HUES48 (cell line): Measurements from ENCODE around the gene IFNL3.
"Not testable (repeated sequence)": the region's sequence is repeated elsewhere in the genome, so short reads cannot be mapped to it uniquely, and the experiment has no call there.

Experiments
- H3K27ac ChIP-seq: one replicate; pipeline ENCODE4 v1.7.0; 2013; ENCODE audit warnings: low read depth, low read length, inconsistent platforms
- H3K27me3 ChIP-seq: 2 replicates; pipeline ENCODE4 v1.6.1; 2013; ENCODE audit warnings: mild to moderate bottlenecking, low read length; ENCODE audit not compliant: control insufficient read depth, insufficient read depth
- H3K36me3 ChIP-seq: 2 replicates; pipeline ENCODE4 v1.6.1; 2013; ENCODE audit warnings: low read length; ENCODE audit not compliant: control insufficient read depth, insufficient read depth
- H3K4me1 ChIP-seq: 2 replicates; pipeline ENCODE4 v1.6.1; 2013; ENCODE audit warnings: mild to moderate bottlenecking, low read length; ENCODE audit not compliant: control insufficient read depth, insufficient read depth
- H3K4me3 ChIP-seq: 2 replicates; pipeline ENCODE4 v1.5.1; 2013; ENCODE audit warnings: mild to moderate bottlenecking, low read depth, low read length
- H3K9ac ChIP-seq: 2 replicates; pipeline ENCODE4 v1.6.1; 2013; ENCODE audit warnings: mild to moderate bottlenecking, low read depth, low read length, moderate library complexity
- H3K9me3 ChIP-seq: 2 replicates; pipeline ENCODE4 v1.6.1; 2013; ENCODE audit warnings: low read length; ENCODE audit not compliant: control insufficient read depth, insufficient read depth

Gene IFNL3

DNA sequence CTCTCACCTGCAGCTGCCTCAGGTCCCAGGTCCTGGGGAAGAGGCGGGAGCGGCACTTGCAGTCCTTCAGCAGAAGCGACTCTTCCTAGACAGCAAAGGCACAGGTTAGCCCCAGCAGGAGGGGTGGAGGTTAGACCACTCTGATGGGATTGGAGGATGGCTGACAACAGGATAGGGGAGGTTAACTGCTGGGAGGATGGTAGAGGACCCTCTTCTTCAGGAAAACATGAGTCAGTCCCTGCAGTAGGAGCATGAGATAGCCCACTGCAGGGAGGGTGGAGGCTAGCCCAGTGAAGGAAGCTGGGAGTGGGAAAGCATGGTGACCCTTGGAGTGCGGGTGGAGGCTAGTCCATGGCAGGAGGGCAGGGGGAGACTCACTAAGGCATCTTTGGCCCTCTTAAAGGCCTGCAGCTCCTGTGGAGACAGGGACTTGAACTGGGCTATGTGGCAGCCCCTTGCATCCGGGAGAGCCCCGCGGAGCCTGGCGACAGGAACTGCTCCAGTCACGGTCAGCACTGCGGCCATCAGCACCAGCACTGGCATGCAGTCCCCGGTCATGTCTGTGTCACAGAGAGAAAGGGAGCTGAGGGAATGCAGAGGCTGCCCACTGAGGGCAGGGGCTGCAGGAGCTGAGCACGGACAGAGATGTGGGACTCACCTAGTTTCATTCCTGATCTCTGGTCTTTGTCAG, at the start of gene IFNL3:
IFNL3 (minus strand) TSS at position 597 of the 691 bp plus-strand sequence; CDS start at position 558, 39 bp downstream.
- H3K9me3 ChIP-seq, H3K9ac ChIP-seq, H3K4me3 ChIP-seq, H3K27ac ChIP-seq, H3K36me3 ChIP-seq, H3K4me1 ChIP-seq: not testable (repeated sequence)
- H3K27me3 ChIP-seq = peaks cover 30% of the 10 kb centered on the region

DNA sequence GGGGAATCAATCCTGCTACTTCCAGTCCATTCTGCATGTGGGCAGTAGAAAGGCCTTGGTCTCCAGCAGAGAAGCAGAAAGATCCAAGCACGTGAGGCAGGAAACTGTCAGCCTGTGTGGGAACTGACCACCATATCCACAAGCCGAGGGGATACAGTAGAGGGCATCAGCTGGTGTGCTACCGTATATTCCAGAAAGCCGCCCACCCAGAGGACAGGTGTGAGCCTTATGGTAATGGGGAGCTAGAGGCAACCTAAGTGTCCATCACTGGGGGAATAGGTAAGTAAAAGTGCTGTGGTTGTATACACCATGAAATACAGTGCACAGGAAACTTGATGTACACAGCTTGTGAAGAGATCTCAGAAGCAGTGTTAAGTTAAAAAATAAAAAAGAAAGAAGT, 48.6 kb upstream of the IFNL3 start:
- H3K27ac ChIP-seq = no peak overlapping the region

GRCh38 chr19:39284032-39284431, 39.2 kb upstream of the IFNL3 start:
- Histone ChIP-seq H3K36me3 (no peaks in the 10 kb centered on the region), H3K4me1 (no peaks in the 10 kb centered on the region), H3K4me3 (no peak overlapping the region), H3K27ac (no peak overlapping the region), H3K9me3 (no peaks in the 10 kb centered on the region), H3K27me3 (no peaks in the 10 kb centered on the region; the same call in 1 of the 2 replicates), H3K9ac (no peak overlapping the region)

More for the DNA sequence above, 48.6 kb upstream of the IFNL3 start:
- Histone ChIP-seq H3K27me3 (peaks cover 6% of the 10 kb centered on the region), H3K9ac (no peak overlapping the region), H3K36me3 (no peaks in the 10 kb centered on the region), H3K9me3 (no peaks in the 10 kb centered on the region), H3K4me1 (no peaks in the 10 kb centered on the region), H3K4me3 (no peak overlapping the region)

DNA sequence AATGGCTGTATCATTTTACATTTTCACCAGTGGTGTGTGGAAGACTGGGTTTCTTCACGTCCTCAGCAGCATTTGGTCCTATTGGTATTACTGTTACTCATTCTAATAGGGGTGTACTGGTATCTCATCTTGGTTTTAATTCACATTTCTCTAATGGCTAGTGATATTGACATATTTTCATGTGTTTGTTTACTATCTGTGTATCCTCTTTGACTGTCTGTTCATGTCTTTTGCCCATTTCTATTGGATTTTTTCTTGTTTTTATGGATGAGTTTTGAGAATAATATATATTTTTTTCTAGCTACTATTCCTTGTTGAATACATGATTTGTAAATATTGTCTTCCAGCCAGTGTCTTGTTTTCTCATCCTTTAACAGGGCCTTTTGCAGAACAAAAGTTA, 37.2 kb upstream of the IFNL3 start:
- Histone ChIP-seq H3K27ac (no peak overlapping the region), H3K27me3 (no peaks in the 10 kb centered on the region; the same call in none of the 2 replicates), H3K9ac (no peak overlapping the region), H3K36me3 (no peaks in the 10 kb centered on the region), H3K4me3 (no peak overlapping the region), H3K9me3 (no peaks in the 10 kb centered on the region), H3K4me1 (no peaks in the 10 kb centered on the region)

DNA sequence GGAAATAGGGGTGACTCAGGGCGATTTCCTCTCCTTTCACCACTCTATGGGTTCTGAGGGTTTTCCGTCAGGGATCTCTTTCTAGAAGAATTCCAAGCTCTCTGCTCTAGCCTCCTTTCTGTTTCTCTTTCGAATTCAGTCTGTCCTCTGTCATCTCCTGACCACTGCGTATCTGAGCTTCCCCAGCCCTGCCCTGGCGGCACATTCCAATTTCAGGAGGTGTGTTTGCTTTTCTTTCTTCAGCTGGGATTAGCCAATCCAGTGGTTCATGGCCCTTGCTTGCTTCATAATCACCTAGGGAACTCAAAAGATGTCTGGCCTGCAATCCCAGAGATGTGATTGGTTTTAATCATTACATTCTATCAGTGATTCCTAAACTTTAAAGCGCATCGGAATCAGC, 32.8 kb upstream of the IFNL3 start:
- H3K27ac ChIP-seq = no peak overlapping the region

GRCh38 chr19:39276740-39277139, 31.9 kb upstream of the IFNL3 start:
- Histone ChIP-seq H3K36me3 (no peaks in the 10 kb centered on the region), H3K9me3 (no peaks in the 10 kb centered on the region), H3K4me3 (no peak overlapping the region), H3K27me3 (peaks cover 6% of the 10 kb centered on the region), H3K4me1 (no peaks in the 10 kb centered on the region), H3K9ac (no peak overlapping the region), H3K27ac (no peak overlapping the region)

More for the DNA sequence above, 32.8 kb upstream of the IFNL3 start:
- H3K36me3 ChIP-seq = no peaks in the 10 kb centered on the region
- H3K9me3 ChIP-seq = no peaks in the 10 kb centered on the region
- no peak overlapping the region for H3K9ac ChIP-seq
- peaks cover 6% of the 10 kb centered on the region for H3K27me3 ChIP-seq
- H3K4me3 ChIP-seq = no peak overlapping the region
- H3K4me1 ChIP-seq = no peaks in the 10 kb centered on the region

- H3K9ac ChIP-seq = no peak overlapping the region
- no peak overlapping the region for H3K4me3 ChIP-seq
- no peaks in the 10 kb centered on the region for H3K9me3 ChIP-seq
- no peaks in the 10 kb centered on the region for H3K4me1 ChIP-seq
- H3K27me3 ChIP-seq = peaks cover 8% of the 10 kb centered on the region
- H3K27ac ChIP-seq = no peak overlapping the region
- no peaks in the 10 kb centered on the region for H3K36me3 ChIP-seq
These were observed 30.8 kb upstream of the IFNL3 start for GRCh38 chr19:39275578-39275977.

DNA sequence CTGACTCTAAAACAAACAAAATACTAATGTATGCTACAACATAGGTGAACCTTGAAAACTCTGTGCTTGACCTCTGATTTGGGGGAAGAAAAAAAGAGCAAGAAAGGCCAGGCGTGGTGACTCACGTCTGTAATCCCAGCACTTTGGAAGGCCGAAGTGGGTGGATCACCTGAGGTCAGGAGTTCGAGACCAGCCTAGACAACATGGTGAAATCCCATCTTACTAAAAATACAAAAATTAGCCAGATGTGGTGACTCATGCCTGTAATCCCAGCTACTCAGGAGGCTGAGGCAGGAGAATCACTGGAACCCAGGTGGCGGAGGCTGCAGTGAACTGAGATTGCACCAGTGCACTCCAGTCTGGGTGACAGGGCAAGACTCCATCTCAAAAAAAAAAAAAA, 29.1 kb upstream of the IFNL3 start:
- peaks cover 14% of the 10 kb centered on the region for H3K27me3 ChIP-seq
- not testable (repeated sequence) for H3K9ac ChIP-seq, H3K4me3 ChIP-seq, H3K9me3 ChIP-seq, H3K4me1 ChIP-seq, H3K27ac ChIP-seq, H3K36me3 ChIP-seq

GRCh38 chr19:39270036-39270871, 25.4 kb upstream of the IFNL3 start:
- Histone ChIP-seq H3K36me3 (no peaks in the 10 kb centered on the region), H3K9ac (no peak overlapping the region), H3K9me3 (no peaks in the 10 kb centered on the region), H3K27me3 (peaks cover 23% of the 10 kb centered on the region), H3K27ac (no peak overlapping the region), H3K4me1 (no peaks in the 10 kb centered on the region), H3K4me3 (no peak overlapping the region)

- not testable (repeated sequence) for H3K36me3 ChIP-seq, H3K9ac ChIP-seq, H3K4me1 ChIP-seq, H3K27ac ChIP-seq, H3K4me3 ChIP-seq, H3K9me3 ChIP-seq
- peaks cover 32% of the 10 kb centered on the region for H3K27me3 ChIP-seq
These were observed 24.6 kb upstream of the IFNL3 start for GRCh38 chr19:39269369-39269768.

DNA sequence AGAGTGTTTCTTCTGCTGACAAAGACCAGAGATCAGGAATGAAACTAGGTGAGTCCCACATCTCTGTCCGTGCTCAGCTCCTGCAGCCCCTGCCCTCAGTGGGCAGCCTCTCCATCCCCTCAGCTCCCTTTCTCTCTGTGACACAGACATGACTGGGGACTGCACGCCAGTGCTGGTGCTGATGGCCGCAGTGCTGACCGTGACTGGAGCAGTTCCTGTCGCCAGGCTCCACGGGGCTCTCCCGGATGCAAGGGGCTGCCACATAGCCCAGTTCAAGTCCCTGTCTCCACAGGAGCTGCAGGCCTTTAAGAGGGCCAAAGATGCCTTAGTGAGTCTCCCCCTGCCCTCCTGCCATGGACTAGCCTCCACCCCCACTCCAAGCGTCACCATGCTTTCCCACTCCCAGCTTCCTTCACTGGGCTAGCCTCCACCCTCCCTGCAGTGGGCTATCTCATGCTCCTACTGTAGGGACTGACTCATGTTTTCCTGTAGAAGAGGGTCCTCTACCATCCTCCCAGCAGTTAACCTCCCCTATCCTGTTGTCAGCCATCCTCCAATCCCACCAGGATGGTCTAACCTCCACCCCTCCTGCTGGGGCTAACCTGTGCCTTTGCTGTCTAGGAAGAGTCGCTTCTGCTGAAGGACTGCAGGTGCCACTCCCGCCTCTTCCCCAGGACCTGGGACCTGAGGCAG, 23.9 kb upstream of the IFNL3 start:
- not testable (repeated sequence) for H3K36me3 ChIP-seq, H3K9ac ChIP-seq, H3K9me3 ChIP-seq, H3K4me3 ChIP-seq, H3K27ac ChIP-seq, H3K4me1 ChIP-seq
- peaks cover 39% of the 10 kb centered on the region for H3K27me3 ChIP-seq
